H1 (cell line): ENCODE results near the gene GRIK4. TPM values are rescaled to one million over a fixed set of nuclear protein-coding genes. Genes with fewer than 3 reads are reported as not detected.

Experiments used
- CTCF ChIA-PET: fragments of 300-600 bp; sonication (Branson Sonifier 250); formaldehyde crosslinking; loops from one replicate; lab custom pipeline; 2021; ENCODE audit not compliant: partially characterized antibody; lab: Charles Lee
- POLR2A ChIA-PET: fragments of 300-600 bp; sonication (Branson Sonifier 250); formaldehyde crosslinking; loops from one replicate; lab custom pipeline; 2021; ENCODE audit warnings: inconsistent platforms; ENCODE audit not compliant: partially characterized antibody; lab: Charles Lee
- DNase-seq, 2 experiments: peaks; one replicate each; pipeline versions ENCODE4 v3.0.0 to v3.0.0-alpha.2; 2010 to 2022; ENCODE audit warnings: low spot score in 2 of 2, low read depth in 1 of 2, mixed read lengths in 1 of 2
- FAIRE-seq: peaks from 2 replicates; lab custom pipeline; 2011; peaks lifted over from hg19 to GRCh38; lab: Jason Lieb, UNC
- H2AFZ ChIP-seq: 2 replicates; pipeline ENCODE4 v1.8.1; 2012; ENCODE audit warnings: low read length, inconsistent platforms
- H2AK5ac ChIP-seq: 2 replicates; pipeline ENCODE4 v1.6.1; 2013; ENCODE audit warnings: low read depth, low read length
- H2BK120ac ChIP-seq: replicated peaks from 2 replicates; pipeline ENCODE3; 2013; ENCODE audit warnings: low read depth, low read length, inconsistent platforms
- H2BK12ac ChIP-seq: 2 replicates; pipeline ENCODE4 v1.6.1; 2013; ENCODE audit warnings: low read depth, low read length
- H2BK15ac ChIP-seq: 2 replicates; pipeline ENCODE4 v1.6.1; 2013; ENCODE audit warnings: low read length
- H2BK20ac ChIP-seq: 2 replicates; pipeline ENCODE4 v1.6.1; 2013; ENCODE audit warnings: low read length
- H2BK5ac ChIP-seq: 2 replicates; pipeline ENCODE4 v1.6.1; 2013; ENCODE audit warnings: low read depth, low read length
- H3K14ac ChIP-seq: 2 replicates; pipeline ENCODE4 v1.6.1; 2013; ENCODE audit warnings: inconsistent platforms; ENCODE audit not compliant: insufficient read length
- H3K18ac ChIP-seq: 2 replicates; pipeline ENCODE4 v1.6.1; 2013; ENCODE audit warnings: low read length; ENCODE audit errors: extremely low read depth
- H3K23ac ChIP-seq: 2 replicates; pipeline ENCODE4 v1.6.1; 2013; ENCODE audit warnings: inconsistent platforms; ENCODE audit not compliant: insufficient read length
- H3K23me2 ChIP-seq: 2 replicates; pipeline ENCODE4 v1.6.1; 2013; ENCODE audit warnings: low read depth, low read length
- H3K27ac ChIP-seq: 2 replicates; pipeline ENCODE4 v1.6.1; 2011; ENCODE audit warnings: low read depth, low read length, inconsistent platforms
- H3K27me3 ChIP-seq, 4 experiments: replicated peaks in 1 of 4; 1 replicate in 1 of 4; 2 replicates in 3 of 4; pipeline versions ENCODE4 v1.6.1 to v1.8.1; 2011 to 2013; ENCODE audit warnings: low read length in 3 of 4, mild to moderate bottlenecking in 3 of 4, inconsistent platforms in 2 of 4, mixed read lengths in 2 of 4, moderate library complexity in 1 of 4; ENCODE audit not compliant: control insufficient read depth in 3 of 4, insufficient read depth in 3 of 4; ENCODE audit errors: extremely low read depth in 1 of 4
- H3K36me3 ChIP-seq, 4 experiments: 2 replicates each; pipeline versions ENCODE4 v1.6.1 to v1.8.1; 2011 to 2013; ENCODE audit warnings: mild to moderate bottlenecking in 4 of 4, low read length in 3 of 4, moderate library complexity in 2 of 4, control low read depth in 1 of 4, inconsistent platforms in 1 of 4; ENCODE audit not compliant: insufficient read depth in 4 of 4, control insufficient read depth in 2 of 4
- H3K4ac ChIP-seq: replicated peaks from 2 replicates; pipeline ENCODE3; 2013; ENCODE audit warnings: low read length, low read depth, mixed read lengths, inconsistent platforms; ENCODE audit not compliant: insufficient read length
- H3K4me1 ChIP-seq, 4 experiments: replicated peaks in 1 of 4; 1 replicate in 1 of 4; 2 replicates in 3 of 4; pipeline versions ENCODE4 v1.6.1 to v1.8.1; 2011 to 2013; ENCODE audit warnings: low read length in 3 of 4, inconsistent platforms in 2 of 4, mixed read lengths in 1 of 4; ENCODE audit not compliant: insufficient read depth in 4 of 4, control insufficient read depth in 3 of 4
- H3K4me2 ChIP-seq, 2 experiments: 2 replicates each; pipeline versions ENCODE4 v1.6.1 to v1.8.1; 2011 to 2013; ENCODE audit warnings: low read depth in 2 of 2, low read length in 2 of 2, control low read depth in 1 of 2, inconsistent platforms in 1 of 2, mild to moderate bottlenecking in 1 of 2; ENCODE audit not compliant: insufficient read depth in 1 of 2
- H3K4me3 ChIP-seq, 4 experiments: fragments of 200-600, 300-600 bp in 1 of 4; sonication (generic), shearing (Covaris generic), sonication (Bioruptor Twin) in 1 of 4; 2 replicates each; pipeline versions ENCODE4 v1.5.1 to v1.8.1; 2011 to 2016; ENCODE audit warnings: low read length in 4 of 4, low read depth in 3 of 4, control low read depth in 2 of 4, inconsistent platforms in 2 of 4, mild to moderate bottlenecking in 2 of 4, mixed read lengths in 1 of 4, moderate library complexity in 1 of 4; ENCODE audit not compliant: insufficient read depth in 2 of 4; ENCODE audit errors: extremely low read depth in 1 of 4
- H3K56ac ChIP-seq: replicated peaks from 2 replicates; pipeline ENCODE3; 2013; ENCODE audit warnings: low read depth, mild to moderate bottlenecking, mixed read lengths, low read length, inconsistent platforms; ENCODE audit not compliant: insufficient read length
- H3K79me1 ChIP-seq: 2 replicates; pipeline ENCODE4 v1.6.1; 2013; ENCODE audit warnings: low read depth, low read length, control low read depth
- H3K79me2 ChIP-seq, 2 experiments: 2 replicates each; pipeline versions ENCODE4 v1.6.1 to v1.8.1; 2012 to 2013; ENCODE audit warnings: low read length in 2 of 2, mild to moderate bottlenecking in 2 of 2, inconsistent platforms in 1 of 2; ENCODE audit not compliant: insufficient read depth in 2 of 2, control insufficient read depth in 1 of 2
- H3K9ac ChIP-seq, 4 experiments: replicated peaks in 1 of 4; 1 replicate in 1 of 4; 2 replicates in 3 of 4; pipeline versions ENCODE4 v1.6.1 to v1.8.1; 2011 to 2013; ENCODE audit warnings: low read depth in 3 of 4, low read length in 3 of 4, control low read depth in 2 of 4, mild to moderate bottlenecking in 2 of 4, moderate library complexity in 2 of 4, inconsistent platforms in 1 of 4; ENCODE audit errors: extremely low read depth in 1 of 4
- H3K9me3 ChIP-seq, 2 experiments: 2 replicates each; pipeline versions ENCODE4 v1.6.1 to v1.8.1; 2012 to 2013; ENCODE audit warnings: mild to moderate bottlenecking in 2 of 2, moderate library complexity in 2 of 2, control low read depth in 1 of 2, inconsistent platforms in 1 of 2, low read depth in 1 of 2, low read length in 1 of 2, mixed read lengths in 1 of 2; ENCODE audit not compliant: insufficient read depth in 2 of 2
- H4K20me1 ChIP-seq, 2 experiments: replicated peaks in 1 of 2; 2 replicates each; pipeline versions ENCODE3 to v1.8.1; 2011 to 2013; ENCODE audit warnings: inconsistent platforms in 2 of 2, low read length in 2 of 2, mild to moderate bottlenecking in 1 of 2; ENCODE audit not compliant: insufficient read depth in 2 of 2, control insufficient read depth in 1 of 2
- H4K5ac ChIP-seq: 2 replicates; pipeline ENCODE4 v1.6.1; 2013; ENCODE audit warnings: low read length, low read depth, mixed read lengths, inconsistent platforms; ENCODE audit not compliant: insufficient read length
- H4K8ac ChIP-seq: 2 replicates; pipeline ENCODE4 v1.8.0; 2013; ENCODE audit warnings: mild to moderate bottlenecking, moderate library complexity, low read length, inconsistent platforms; ENCODE audit not compliant: insufficient read depth; ENCODE audit errors: extremely low read depth
- H4K91ac ChIP-seq: replicated peaks from 2 replicates; pipeline ENCODE3; 2013; ENCODE audit warnings: low read length, mixed read lengths, inconsistent platforms; ENCODE audit not compliant: insufficient read length
- ASH2L ChIP-seq: fragments of 200-600, 300-600 bp; sonication (generic); IDR thresholded peaks from one replicate; pipeline ENCODE4 v1.7.1; 2017; ENCODE audit warnings: low read length
- RAD21 ChIP-seq, 2 experiments: IDR thresholded peaks in 1 of 2; conservative IDR thresholded peaks in 1 of 2; 2 replicates each; pipeline ENCODE4 v1.6.1; 2011; ENCODE audit warnings: low read depth in 2 of 2, low read length in 2 of 2, improper control_type of control experiment in 1 of 2, inconsistent platforms in 1 of 2, mild to moderate bottlenecking in 1 of 2, moderate library complexity in 1 of 2
- whole genome bisulfite sequencing, 2 experiments: shearing (Covaris generic) in 1 of 2; methylation state at CpG; one replicate each; pipeline versions ENCODE4 v1.1.6 to v1.1.7; 2013 to 2015; ENCODE audit warnings: low lambda C conversion rate in 2 of 2, mixed read lengths in 2 of 2, inconsistent platforms in 1 of 2, low coverage in 1 of 2, missing lambda C conversion rate in 1 of 2; ENCODE audit not compliant: insufficient replicate concordance in 2 of 2, insufficient coverage in 1 of 2, insufficient read length in 1 of 2; ENCODE audit errors: extremely low coverage in 1 of 2, missing lambda C conversion rate in 1 of 2; 5-methylcytosine and 5-hydroxymethylcytosine counted together
- polyA plus RNA-seq, 7 experiments: library from polyadenylated mRNA; depleted of rRNA in 3 of 7; stranded (reverse) in 5 of 7; unstranded in 2 of 7; fragments of >200 nt in 5 of 7; fragments of 200-250 nt in 2 of 7; gene quantifications; 1 replicate in 5 of 7; 2 replicates in 1 of 7; 4 replicates in 1 of 7; pipeline versions ENCODE4 v1.2.1 to v1.2.3, GENCODE V29; 2011 to 2013; ENCODE audit warnings: missing spikeins in 2 of 7, mixed read lengths in 2 of 7
- total RNA-seq: library from RNA; stranded (reverse); fragmentation: NEBNext Ultra II Directional; extraction: Animal tissue kit (Norgen Biotek cat#: 25700); gene quantifications from 2 replicates; pipeline ENCODE4 v1.2.1, GENCODE V29; 2021
- TF ChIP-seq, protein P1 (sequence below): IDR thresholded peaks from 2 replicates; pipeline ENCODE4 v1.6.1; 2011; ENCODE audit warnings: low read length, improper control_type of control experiment
- TF ChIP-seq, protein P2 (sequence below), 3 experiments: IDR thresholded peaks; 1 replicate in 2 of 3; 2 replicates in 1 of 3; pipeline versions ENCODE4 v1.5.1 to v1.6.1; 2011; ENCODE audit warnings: low read length in 3 of 3, mild to moderate bottlenecking in 3 of 3, inconsistent platforms in 2 of 3, low read depth in 1 of 3, moderate library complexity in 1 of 3; ENCODE audit not compliant: insufficient read depth in 1 of 3; ENCODE audit errors: control extremely low read depth in 1 of 3

The GRIK4 gene
- total and polyA plus RNA-seq, 2 of the 8 experiments (the other 6 are each of a cell fraction or from before 2014, with no cell fraction given), result 1.2 to 2.9 TPM

DNA sequence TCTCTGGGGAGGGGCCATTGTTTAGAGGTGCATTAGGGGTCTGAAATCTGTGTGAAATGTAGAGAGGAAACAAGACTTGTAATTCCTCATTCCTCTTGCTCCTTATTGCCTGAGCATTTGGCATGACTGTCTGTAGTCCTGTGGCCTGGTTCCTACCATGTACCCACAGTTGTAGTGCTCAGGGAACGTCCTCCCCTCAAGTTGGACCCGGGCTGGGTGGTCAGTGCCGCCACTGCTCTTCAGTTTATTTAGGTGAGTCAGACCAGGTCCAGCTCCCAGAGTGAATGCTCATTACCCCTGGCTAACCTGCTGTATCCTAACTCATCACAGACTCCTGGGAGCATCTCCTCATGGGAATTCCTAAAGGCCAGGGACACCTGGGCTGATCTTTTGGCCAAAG, 139.8 kb downstream of the GRIK4 start:
- Histone ChIP-seq H3K79me1 (no peaks in the 10 kb centered on the region), H4K5ac (no peak overlapping the region), H3K36me3 (no peaks in the 10 kb centered on the region), H3K4me2 (no peak overlapping the region), H3K9me3 (no peaks in the 10 kb centered on the region), H3K4ac (no peak overlapping the region), H2BK20ac (no peak overlapping the region), H2AK5ac (no peak overlapping the region), H2AFZ (no peak overlapping the region), H4K91ac (no peak overlapping the region), H3K23ac (no peak overlapping the region), H3K9ac (no peak overlapping the region), H2BK15ac (no peak overlapping the region), H2BK120ac (no peak overlapping the region), H2BK5ac (no peak overlapping the region), H2BK12ac (no peak overlapping the region), H3K23me2 (no peaks in the 10 kb centered on the region), H3K27me3 (peaks cover 28 to 52% (median 39%) of the 10 kb centered on the region in 4 experiments), H3K79me2 (no peaks in the 10 kb centered on the region), H3K4me3 (no peak overlapping the region), H4K20me1 (peaks cover 2 to 15% of the 10 kb centered on the region in 2 experiments), H3K18ac (no peak overlapping the region), H3K14ac (no peak overlapping the region), H3K4me1 (no peaks in the 10 kb centered on the region; a peak in 1 of 7 replicates), H3K27ac (no peak overlapping the region), H3K56ac (no peak overlapping the region), H4K8ac (no peak overlapping the region)
- 93% methylated on average over 3 of the region's 3 CpGs; no CpG with 5 or more reads in 1 of the 2 experiments for WGBS, 2 experiments
- TF ChIP-seq, protein P1, sequence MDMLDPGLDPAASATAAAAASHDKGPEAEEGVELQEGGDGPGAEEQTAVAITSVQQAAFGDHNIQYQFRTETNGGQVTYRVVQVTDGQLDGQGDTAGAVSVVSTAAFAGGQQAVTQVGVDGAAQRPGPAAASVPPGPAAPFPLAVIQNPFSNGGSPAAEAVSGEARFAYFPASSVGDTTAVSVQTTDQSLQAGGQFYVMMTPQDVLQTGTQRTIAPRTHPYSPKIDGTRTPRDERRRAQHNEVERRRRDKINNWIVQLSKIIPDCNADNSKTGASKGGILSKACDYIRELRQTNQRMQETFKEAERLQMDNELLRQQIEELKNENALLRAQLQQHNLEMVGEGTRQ, result no peak
- no peak for TF ChIP-seq ASH2L
- no peak for TF ChIP-seq RAD21 (IDR thresholded peaks at IDR 0.05 in 1 of 2, conservative IDR thresholded peaks at IDR 0.05 in 1 of 2; ENCODE audit: low read depth in 2 of 2, low read length in 2 of 2)
- TF ChIP-seq, protein P2, sequence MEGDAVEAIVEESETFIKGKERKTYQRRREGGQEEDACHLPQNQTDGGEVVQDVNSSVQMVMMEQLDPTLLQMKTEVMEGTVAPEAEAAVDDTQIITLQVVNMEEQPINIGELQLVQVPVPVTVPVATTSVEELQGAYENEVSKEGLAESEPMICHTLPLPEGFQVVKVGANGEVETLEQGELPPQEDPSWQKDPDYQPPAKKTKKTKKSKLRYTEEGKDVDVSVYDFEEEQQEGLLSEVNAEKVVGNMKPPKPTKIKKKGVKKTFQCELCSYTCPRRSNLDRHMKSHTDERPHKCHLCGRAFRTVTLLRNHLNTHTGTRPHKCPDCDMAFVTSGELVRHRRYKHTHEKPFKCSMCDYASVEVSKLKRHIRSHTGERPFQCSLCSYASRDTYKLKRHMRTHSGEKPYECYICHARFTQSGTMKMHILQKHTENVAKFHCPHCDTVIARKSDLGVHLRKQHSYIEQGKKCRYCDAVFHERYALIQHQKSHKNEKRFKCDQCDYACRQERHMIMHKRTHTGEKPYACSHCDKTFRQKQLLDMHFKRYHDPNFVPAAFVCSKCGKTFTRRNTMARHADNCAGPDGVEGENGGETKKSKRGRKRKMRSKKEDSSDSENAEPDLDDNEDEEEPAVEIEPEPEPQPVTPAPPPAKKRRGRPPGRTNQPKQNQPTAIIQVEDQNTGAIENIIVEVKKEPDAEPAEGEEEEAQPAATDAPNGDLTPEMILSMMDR (IDR thresholded peaks at IDR 0.05; ENCODE audit: control extremely low read depth in 1 of 3, insufficient read depth in 1 of 3, low read depth in 1 of 3, low read length in 3 of 3), result no peak
- FAIRE-seq (no peak), DNase-seq (no peak)
- ChIA-PET CTCF (interaction anchor here (0.6 to 11.6 kb wide), 7 partner anchors 9 to 301 kb away, joined by 3 to 111 read pairs (median 3); no protein-coding TSS in a partner anchor), POLR2A (no interaction called here)
